ENCODE results near the gene RPSA.
"Not testable (repeated sequence)": the region's sequence is repeated elsewhere in the genome, so short reads cannot be mapped to it uniquely, and the experiment has no call there.

Gene RPSA

GRCh38 chr3:39390181-39390580 lies 16.3 kb upstream of the RPSA start:
- DNase-seq = no peak

DNA sequence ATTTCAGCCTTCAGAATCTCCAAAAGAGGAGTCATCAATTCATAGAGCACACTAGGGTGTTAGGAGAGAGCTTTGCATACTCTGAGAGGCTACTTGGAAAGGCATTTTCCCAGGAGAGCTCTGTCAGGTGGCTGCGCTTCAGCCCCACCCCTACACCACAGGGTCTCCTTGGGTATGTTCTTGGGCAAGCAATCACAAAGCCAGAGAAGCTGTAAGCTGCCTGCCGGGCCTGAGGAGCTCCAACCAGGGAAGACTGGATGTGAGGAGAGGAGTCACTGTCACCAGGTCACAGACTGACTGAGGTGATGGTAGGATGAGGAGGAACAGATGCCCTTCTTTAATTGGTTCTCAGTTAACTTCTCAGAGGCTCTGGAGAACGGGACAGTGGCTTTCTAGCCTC lies 9.8 kb upstream of the RPSA start:
- DNase-seq = no peak

GRCh38 chr3:39398700-39399099 lies 7.8 kb upstream of the RPSA start:
- no peak for DNase-seq

GRCh38 chr3:39401983-39402382 lies 4.5 kb upstream of the RPSA start:
- no peak for DNase-seq

DNA sequence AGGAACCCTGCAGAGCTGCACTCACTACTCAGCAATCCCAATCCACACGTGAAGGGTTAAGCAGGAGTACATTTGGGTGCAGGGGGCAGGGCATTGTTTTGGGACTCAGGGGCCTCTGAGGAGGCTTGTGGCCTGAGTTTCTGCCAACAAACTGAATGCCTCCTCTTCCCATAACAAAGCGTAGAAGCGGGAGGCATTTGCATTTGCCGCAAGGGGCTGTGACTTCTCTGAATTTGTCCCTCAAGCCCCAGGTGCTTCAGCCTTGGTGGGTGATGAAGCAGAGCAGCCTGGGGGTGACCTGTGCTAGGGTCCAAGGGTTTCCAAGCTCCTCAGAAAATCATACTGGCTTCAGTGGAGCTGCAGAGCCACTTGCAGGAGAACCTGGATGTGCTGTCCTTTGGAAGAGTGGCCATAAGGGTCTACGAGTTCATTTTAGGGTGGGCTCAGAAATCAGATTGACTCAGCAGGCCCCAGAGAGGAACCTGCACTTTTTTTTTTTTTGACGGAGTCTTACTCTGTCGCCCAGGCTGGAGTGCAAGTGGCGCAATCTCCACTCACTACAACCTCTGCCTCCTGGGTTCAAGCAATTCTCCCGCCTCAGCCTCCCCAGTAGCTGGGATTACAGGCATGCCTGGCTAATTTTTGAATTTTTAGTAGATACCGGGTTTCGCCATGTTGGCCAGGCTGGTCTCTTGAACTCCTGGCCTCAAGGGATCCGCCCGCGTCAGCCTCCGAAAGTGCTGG lies 1.4 kb upstream of the RPSA start:
- no peak for DNase-seq

- DNase-seq = no peak
These were observed 693 bp upstream of the RPSA start for GRCh38 chr3:39405687-39406367.

GRCh38 chr3:39407259-39407629 lies 724 bp downstream of the RPSA start:
- DNase-seq = no peak

DNA sequence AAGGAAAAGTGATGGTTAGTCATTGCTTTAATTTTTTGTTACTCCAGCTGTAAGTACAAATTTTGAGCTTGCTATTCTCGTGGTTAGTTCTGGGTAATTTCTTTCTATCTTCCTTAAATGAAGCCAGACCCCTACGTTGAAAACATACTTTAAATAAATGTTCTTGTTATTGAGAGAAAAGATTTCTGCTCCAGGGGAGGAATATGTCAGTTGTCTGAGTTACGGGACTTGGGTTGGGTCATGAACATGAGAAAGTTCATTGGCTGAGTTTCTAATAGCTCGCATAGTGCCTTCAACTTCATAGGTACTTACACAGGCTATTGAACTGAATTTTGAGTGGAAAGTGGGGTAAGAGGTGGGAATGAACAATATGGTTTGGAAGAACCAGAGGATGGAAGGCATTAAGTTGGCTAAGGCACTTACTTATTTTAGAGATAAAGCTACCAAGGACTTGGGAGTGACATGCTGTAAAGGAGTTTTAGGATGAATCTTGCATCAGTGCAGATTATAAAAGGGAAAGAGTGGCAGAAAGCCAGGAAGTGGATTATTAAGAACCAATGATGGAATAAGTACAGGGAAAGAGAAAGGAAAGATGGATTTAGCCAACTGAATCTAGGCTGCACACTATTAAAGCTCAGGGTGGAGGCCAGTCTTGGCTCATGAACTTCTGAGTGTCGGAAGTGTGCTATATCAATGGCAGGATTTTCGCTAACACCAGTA lies 1.4 kb downstream of the RPSA start:
- DNase-seq = no peak

DNA sequence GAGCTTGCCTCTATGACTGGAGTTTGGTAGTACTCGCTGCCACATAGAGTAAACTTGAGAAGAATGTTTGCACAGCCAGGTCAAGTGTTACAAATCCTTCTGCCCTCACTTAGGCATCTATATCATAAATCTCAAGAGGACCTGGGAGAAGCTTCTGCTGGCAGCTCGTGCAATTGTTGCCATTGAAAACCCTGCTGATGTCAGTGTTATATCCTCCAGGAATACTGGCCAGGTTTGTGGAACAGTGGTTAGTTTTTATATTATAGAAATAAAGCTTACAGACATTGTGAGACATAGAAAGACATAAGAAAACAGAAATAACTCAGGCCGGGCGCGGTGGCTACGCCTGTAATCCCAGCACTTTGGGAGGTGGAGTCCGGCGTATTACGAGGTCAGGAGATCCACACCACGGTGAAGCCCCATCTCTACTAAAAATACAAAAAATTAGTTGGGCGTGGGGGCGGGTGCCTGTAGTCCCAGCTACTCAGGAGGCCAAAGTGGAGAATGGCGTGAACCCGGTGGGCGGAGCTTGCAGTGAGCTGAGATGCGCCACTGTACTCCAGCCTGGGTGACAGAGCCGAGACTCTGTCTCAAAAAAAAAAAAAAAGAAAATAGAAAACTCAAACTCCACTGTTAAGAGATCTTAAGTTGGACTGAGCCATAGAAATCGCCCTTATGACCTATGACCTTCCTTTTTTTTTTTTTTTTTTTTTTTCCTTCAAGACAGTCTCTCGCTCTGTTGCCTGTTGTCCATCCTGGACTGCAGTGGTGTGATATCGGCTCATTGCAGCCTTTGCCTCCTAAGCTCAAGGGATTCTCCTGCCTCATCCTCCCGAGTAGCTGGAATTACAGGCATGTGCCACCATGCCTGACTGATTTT lies 2.2 kb downstream of the RPSA start:
- no peak for DNase-seq

- no peak for DNase-seq
These were observed 3.1 kb downstream of the RPSA start for GRCh38 chr3:39409514-39410136.

- DNase-seq = no peak
These were observed 4.4 kb downstream of the RPSA start for GRCh38 chr3:39410893-39411292.

GRCh38 chr3:39412668-39413260 lies 6.2 kb downstream of the RPSA start:
- DNase-seq = no peak

DNA sequence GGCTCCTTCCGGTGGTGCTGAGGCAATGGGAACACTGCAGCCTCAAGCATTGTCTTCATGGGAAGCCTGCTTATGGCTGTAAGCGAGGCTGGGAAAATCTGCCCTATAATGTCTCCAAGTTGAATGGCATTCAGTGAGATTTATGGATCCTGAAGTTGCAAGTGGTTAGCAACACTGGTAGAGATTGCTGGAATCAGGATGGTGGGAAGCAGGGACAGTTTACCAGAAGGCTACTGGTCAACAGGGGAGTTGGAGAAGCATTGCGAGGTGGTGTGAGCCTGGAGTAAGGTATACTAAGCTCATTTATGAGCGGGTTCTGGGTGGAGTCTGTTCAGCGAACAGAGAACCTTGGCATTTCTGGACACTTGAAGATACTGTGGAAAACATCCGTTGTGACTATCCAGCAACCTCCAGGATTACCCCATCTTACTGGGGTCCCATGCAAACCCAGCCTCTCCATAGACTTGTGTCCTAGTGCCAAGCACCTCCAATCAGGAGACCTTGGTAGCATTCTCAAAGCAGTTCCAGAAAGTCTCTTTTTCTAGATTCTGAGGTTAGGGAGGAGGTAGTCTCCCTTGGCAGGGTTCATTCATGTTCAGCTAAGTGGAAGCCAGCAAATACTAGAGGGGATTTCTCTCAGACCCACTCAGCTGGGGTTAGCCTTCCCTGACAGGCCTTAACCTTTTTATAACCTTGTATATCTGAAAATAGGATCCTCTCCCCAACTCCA lies 7.3 kb downstream of the RPSA start:
- DNase-seq = no peak

- no peak for DNase-seq
These were observed 7.9 kb downstream of the RPSA start for GRCh38 chr3:39414421-39414907.

GRCh38 chr3:39415302-39415701 lies 8.8 kb downstream of the RPSA start:
- not testable (repeated sequence) for DNase-seq

GRCh38 chr3:39415983-39416382 lies 9.5 kb downstream of the RPSA start:
- no peak for DNase-seq

GRCh38 chr3:39416998-39417397 lies 10.5 kb downstream of the RPSA start:
- not testable (repeated sequence) for DNase-seq

DNA sequence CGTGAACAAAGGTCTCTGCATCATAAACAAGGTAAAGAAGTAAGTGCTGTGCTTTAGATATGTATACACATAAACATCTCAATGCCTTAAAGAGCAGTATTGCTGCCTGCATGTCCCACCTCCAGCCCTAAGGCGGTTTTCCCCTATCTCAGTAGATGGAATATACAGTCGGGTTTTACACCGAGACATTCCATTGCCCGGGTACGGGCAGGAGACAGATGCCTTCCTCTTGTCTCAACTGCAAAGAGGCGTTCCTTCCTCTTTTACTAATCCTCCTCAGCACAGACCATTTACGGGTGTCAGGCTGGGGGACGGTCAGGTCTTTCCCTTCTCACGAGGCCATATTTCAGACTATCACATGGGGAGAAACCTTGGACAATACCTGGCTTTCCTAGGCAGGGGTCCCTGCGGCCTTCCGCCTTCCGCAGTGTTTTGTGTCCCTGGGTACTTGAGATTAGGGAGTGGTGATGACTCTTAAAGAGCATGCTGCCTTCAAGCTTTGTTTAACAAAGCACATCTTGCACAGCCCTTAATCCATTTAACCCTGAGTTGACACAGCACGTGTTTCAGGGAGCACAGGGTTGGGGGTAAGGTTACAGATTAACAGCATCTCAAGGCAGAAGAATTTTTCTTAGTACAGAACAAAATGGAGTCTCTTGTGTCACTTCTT lies 12.2 kb downstream of the RPSA start:
- DNase-seq = not testable (repeated sequence)

GRCh38 chr3:39419742-39420315 lies 13.3 kb downstream of the RPSA start:
- no peak for DNase-seq

- DNase-seq = no peak
These were observed 14.0 kb downstream of the RPSA start for GRCh38 chr3:39420543-39420942.
